Measurements from ENCODE around the gene KIF21A.

KIF21A gene

GRCh38 chr12:39272871-39273655 lies 169.9 kb downstream of the KIF21A start:
- no peak for DNase-seq

- no peak for DNase-seq
Measured at GRCh38 chr12:39269492-39269891, 173.4 kb downstream of the KIF21A start.

- no peak for DNase-seq
Measured at GRCh38 chr12:39267886-39268285, 175.0 kb downstream of the KIF21A start.

- no peak for DNase-seq
Measured at GRCh38 chr12:39252628-39253027, 190.3 kb downstream of the KIF21A start.

Measured in activated effector memory CD4-positive, alpha-beta T cell treated with Interleukin-2 at 50 U/mL for 16 hours (primary cell).